NCI-H2029 treated with DMSO at 0.1 percent for 48 hours (cell line): ENCODE measurements around the gene RAB28.

Source experiments
- DNase-seq: peaks from one replicate; lab custom pipeline; 2025; lab: John Stamatoyannopoulos, UW

RAB28 gene

GRCh38 chr4:13484122-13484748, at the start of gene RAB28:
Gene RAB28, minus strand, starts transcription at chr4:13484340.
- peak; percentile 74 for DNase-seq

GRCh38 chr4:13531625-13531998, 47.5 kb upstream of the RAB28 start:
- no peak for DNase-seq

GRCh38 chr4:13530823-13531624, 46.9 kb upstream of the RAB28 start:
- no peak for DNase-seq

GRCh38 chr4:13529128-13529919, 45.2 kb upstream of the RAB28 start:
- no peak for DNase-seq

- DNase-seq, result no peak
Observed at GRCh38 chr4:13528821-13529127, 44.6 kb upstream of the RAB28 start.

- DNase-seq, result no peak
Observed at GRCh38 chr4:13527981-13528820, 44.1 kb upstream of the RAB28 start.

- no peak for DNase-seq
Observed at GRCh38 chr4:13527192-13527980, 43.2 kb upstream of the RAB28 start.

- no peak for DNase-seq
Observed at GRCh38 chr4:13526658-13527057, 42.5 kb upstream of the RAB28 start.

GRCh38 chr4:13525606-13526281, 41.6 kb upstream of the RAB28 start:
- DNase-seq, result no peak

- no peak for DNase-seq
Observed at GRCh38 chr4:13524504-13525243, 40.5 kb upstream of the RAB28 start.

- no peak for DNase-seq
Observed at GRCh38 chr4:13523591-13524503, 39.7 kb upstream of the RAB28 start.

GRCh38 chr4:13523105-13523477, 39.0 kb upstream of the RAB28 start:
- no peak for DNase-seq

GRCh38 chr4:13522282-13523104, 38.4 kb upstream of the RAB28 start:
- DNase-seq, result no peak

- no peak for DNase-seq
Observed at GRCh38 chr4:13521047-13521446, 36.9 kb upstream of the RAB28 start.

- DNase-seq, result no peak
Observed at GRCh38 chr4:13516315-13516860, 32.2 kb upstream of the RAB28 start.

GRCh38 chr4:13515268-13515667, 31.1 kb upstream of the RAB28 start:
- DNase-seq, result no peak

GRCh38 chr4:13514722-13515121, 30.6 kb upstream of the RAB28 start:
- no peak for DNase-seq

- no peak for DNase-seq
Observed at GRCh38 chr4:13511101-13511500, 27.0 kb upstream of the RAB28 start.
